ENCODE data around the gene RSRC1.

Gene RSRC1

DNA sequence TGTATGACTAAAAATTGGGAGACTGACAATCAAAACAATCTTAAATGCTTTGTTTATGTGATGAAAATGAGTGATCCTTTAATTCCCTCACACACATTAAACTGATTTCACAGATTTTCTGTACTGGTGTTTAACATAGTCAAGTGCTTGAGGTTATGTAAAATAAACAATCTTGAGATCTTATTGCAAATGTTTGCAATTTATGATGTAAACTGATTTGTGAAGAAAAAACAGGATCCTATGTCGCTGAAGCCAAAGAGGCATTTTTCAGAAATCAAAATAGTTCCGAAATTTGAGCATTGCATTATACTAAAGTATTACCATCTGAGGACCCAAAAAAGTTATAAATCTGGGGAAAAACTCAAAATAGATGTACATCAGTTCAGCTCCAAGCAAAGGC lies 16.4 kb upstream of the RSRC1 start:
- no peak overlapping the region for H3K4me2 ChIP-seq (ENCODE audit: low read depth, low read length, poor library complexity, severe bottlenecking)

DNA sequence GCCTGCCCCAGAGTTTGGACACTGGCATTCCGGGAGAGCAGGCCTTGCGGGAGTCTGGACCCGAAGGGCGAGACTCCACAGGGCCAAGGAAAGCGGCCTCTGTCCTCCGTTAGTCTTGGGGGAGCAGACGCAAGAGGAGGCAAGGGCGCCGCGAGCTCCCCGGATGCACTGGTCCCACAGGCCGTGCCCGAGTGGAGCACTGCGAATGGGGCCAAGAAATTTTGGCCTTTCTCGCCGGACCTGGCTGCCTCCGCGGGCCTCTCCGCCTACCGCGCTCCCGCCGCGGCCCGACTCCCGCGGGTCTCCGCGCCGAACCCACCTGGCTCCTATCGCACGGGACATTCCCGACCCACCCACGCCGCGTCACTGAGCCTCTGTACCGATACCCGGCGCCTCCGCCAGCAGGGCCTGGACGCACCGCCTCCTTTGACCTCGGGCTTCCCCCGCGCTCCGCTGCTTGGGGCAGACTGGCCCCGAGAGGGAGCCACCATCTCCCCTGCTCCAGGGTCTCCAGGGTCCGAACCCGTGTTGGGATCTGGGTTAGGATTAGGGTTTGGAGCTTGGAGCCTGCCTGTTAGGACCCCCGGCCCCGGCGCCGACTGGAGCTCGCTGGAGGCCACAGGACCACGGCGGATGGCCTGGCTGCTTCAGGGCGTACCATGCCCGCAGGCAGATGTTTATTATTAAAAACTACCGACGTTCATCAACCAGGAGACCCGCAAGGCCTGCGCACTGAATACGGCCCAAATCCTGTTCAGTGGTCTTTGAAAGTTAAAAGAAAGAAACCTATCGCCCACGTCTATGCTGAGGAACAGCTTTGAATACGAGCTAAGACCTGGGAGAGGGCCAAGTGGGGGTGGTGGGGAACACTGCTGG lies 15.4 kb upstream of the RSRC1 start:
- Histone ChIP-seq H3K9me2 (replicated peaks; ENCODE audit: insufficient read depth, low read length) (no peaks in the 10 kb centered on the region), H2AFZ (ENCODE audit: low read depth, low read length, severe bottlenecking) (no peak overlapping the region), H3K36me3 (ENCODE audit: low read length) (no peaks in the 10 kb centered on the region), H3K4me2 (ENCODE audit: low read depth, low read length, poor library complexity, severe bottlenecking) (no peak overlapping the region), H3K4me3 (ENCODE audit: insufficient read depth, low read length, poor library complexity, severe bottlenecking) (no peak overlapping the region), H3K9me3 (ENCODE audit: insufficient read depth, low read length) (no peaks in the 10 kb centered on the region), H3K9ac (ENCODE audit: low read length) (no peak overlapping the region), H3K79me2 (ENCODE audit: insufficient read depth, low read length) (no peaks in the 10 kb centered on the region), H3K27me3 (ENCODE audit: low read length) (no peaks in the 10 kb centered on the region), H3K27ac (ENCODE audit: low read depth, low read length) (no peak overlapping the region), H4K20me1 (ENCODE audit: low read depth, low read length) (no peaks in the 10 kb centered on the region), H3F3A (ENCODE audit: insufficient read depth) (peaks cover 5% of the 10 kb centered on the region; the same call in 1 of the 2 replicates)
- TF ChIP-seq, protein P1, sequence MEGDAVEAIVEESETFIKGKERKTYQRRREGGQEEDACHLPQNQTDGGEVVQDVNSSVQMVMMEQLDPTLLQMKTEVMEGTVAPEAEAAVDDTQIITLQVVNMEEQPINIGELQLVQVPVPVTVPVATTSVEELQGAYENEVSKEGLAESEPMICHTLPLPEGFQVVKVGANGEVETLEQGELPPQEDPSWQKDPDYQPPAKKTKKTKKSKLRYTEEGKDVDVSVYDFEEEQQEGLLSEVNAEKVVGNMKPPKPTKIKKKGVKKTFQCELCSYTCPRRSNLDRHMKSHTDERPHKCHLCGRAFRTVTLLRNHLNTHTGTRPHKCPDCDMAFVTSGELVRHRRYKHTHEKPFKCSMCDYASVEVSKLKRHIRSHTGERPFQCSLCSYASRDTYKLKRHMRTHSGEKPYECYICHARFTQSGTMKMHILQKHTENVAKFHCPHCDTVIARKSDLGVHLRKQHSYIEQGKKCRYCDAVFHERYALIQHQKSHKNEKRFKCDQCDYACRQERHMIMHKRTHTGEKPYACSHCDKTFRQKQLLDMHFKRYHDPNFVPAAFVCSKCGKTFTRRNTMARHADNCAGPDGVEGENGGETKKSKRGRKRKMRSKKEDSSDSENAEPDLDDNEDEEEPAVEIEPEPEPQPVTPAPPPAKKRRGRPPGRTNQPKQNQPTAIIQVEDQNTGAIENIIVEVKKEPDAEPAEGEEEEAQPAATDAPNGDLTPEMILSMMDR (IDR thresholded peaks at IDR 0.05; ENCODE audit: insufficient read depth, low read length, poor library complexity, severe bottlenecking), result no peak
- no peak for TF ChIP-seq EZH2phosphoT487 (conservative IDR thresholded peaks at IDR 0.05; ENCODE audit: low read length)

More for the DNA sequence above, 16.4 kb upstream of the RSRC1 start:
- Histone ChIP-seq H3K79me2 (ENCODE audit: insufficient read depth, low read length) (no peaks in the 10 kb centered on the region), H3K9ac (ENCODE audit: low read length) (no peak overlapping the region), H3F3A (ENCODE audit: insufficient read depth) (peaks cover 5% of the 10 kb centered on the region; the same call in 1 of the 2 replicates), H4K20me1 (ENCODE audit: low read depth, low read length) (no peaks in the 10 kb centered on the region), H3K27ac (ENCODE audit: low read depth, low read length) (no peak overlapping the region), H3K9me2 (replicated peaks; ENCODE audit: insufficient read depth, low read length) (no peaks in the 10 kb centered on the region), H2AFZ (ENCODE audit: low read depth, low read length, severe bottlenecking) (no peak overlapping the region), H3K4me3 (ENCODE audit: insufficient read depth, low read length, poor library complexity, severe bottlenecking) (no peak overlapping the region), H3K27me3 (ENCODE audit: low read length) (no peaks in the 10 kb centered on the region), H3K36me3 (ENCODE audit: low read length) (no peaks in the 10 kb centered on the region), H3K9me3 (ENCODE audit: insufficient read depth, low read length) (no peaks in the 10 kb centered on the region)
- TF ChIP-seq, protein P1 (IDR thresholded peaks at IDR 0.05; ENCODE audit: insufficient read depth, low read length, poor library complexity, severe bottlenecking), result no peak
- no peak for TF ChIP-seq EZH2phosphoT487 (conservative IDR thresholded peaks at IDR 0.05; ENCODE audit: low read length)

DNA sequence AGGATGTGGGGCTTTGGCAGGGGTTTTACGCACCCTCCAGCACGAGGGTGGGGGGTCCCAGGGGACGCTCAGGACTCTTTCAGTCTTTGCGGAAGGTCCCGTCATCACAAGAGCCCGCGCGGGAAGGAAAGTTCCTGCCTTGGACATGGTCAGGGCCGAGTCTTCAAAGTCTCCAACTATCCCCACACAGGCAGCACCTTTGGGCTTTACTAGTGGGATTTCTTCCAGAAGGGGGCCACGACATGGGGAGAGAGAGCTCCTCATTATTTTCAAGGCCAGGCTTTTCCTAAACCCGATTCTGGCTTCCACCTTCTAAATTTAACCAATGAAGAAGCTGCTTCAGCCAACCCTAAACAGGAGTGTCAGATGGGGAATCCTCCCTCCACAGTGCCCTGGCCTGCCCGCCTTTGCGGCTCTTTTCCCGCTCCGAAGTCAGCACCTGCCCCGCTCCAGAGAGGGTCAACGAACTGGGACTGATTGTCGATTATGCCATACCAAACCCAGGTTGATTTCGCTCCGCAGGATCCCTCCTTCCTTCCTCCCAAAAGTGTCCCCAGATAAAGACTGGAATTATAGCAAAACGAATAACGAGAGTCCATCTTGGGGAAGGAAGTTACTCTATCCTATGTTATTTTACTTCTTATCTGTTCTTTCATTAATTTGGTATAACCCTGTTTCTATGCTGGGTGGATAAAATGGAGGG lies 14.6 kb upstream of the RSRC1 start:
- Histone ChIP-seq H3K9ac (ENCODE audit: low read length) (no peak overlapping the region), H3K9me3 (ENCODE audit: insufficient read depth, low read length) (no peaks in the 10 kb centered on the region), H3K27me3 (ENCODE audit: low read length) (no peaks in the 10 kb centered on the region), H3K9me2 (replicated peaks; ENCODE audit: insufficient read depth, low read length) (no peaks in the 10 kb centered on the region), H3K79me2 (ENCODE audit: insufficient read depth, low read length) (no peaks in the 10 kb centered on the region), H3K4me3 (ENCODE audit: insufficient read depth, low read length, poor library complexity, severe bottlenecking) (no peak overlapping the region), H3K4me2 (ENCODE audit: low read depth, low read length, poor library complexity, severe bottlenecking) (no peak overlapping the region), H3F3A (ENCODE audit: insufficient read depth) (peaks cover 5% of the 10 kb centered on the region; the same call in 1 of the 2 replicates), H4K20me1 (ENCODE audit: low read depth, low read length) (no peaks in the 10 kb centered on the region), H2AFZ (ENCODE audit: low read depth, low read length, severe bottlenecking) (no peak overlapping the region), H3K27ac (ENCODE audit: low read depth, low read length) (no peak overlapping the region), H3K36me3 (ENCODE audit: low read length) (no peaks in the 10 kb centered on the region)
- TF ChIP-seq, protein P1 (IDR thresholded peaks at IDR 0.05; ENCODE audit: insufficient read depth, low read length, poor library complexity, severe bottlenecking), result no peak
- no peak for TF ChIP-seq EZH2phosphoT487 (conservative IDR thresholded peaks at IDR 0.05; ENCODE audit: low read length)

Measured in SU-DHL-6 (cell line).